Progenitor cell of endocrine pancreas (in vitro differentiated cells): ENCODE results near the gene TRHDE. TPM values are rescaled to one million over a fixed set of nuclear protein-coding genes. Genes with fewer than 3 reads are reported as not detected.

Source experiments
- DNase-seq: peaks from one replicate; pipeline ENCODE4 v3.0.0; 2021; ENCODE audit warnings: low spot score; ENCODE audit not compliant: unreplicated experiment
- H3K27ac Mint-ChIP-seq: 2 replicates; pipeline ENCODE4 v1.8.0; 2021; ENCODE audit warnings: mild to moderate bottlenecking, moderate library complexity, mixed read lengths
- H3K27me3 Mint-ChIP-seq: 2 replicates; pipeline ENCODE4 v1.8.0; 2021; ENCODE audit warnings: mixed read lengths
- H3K36me3 Mint-ChIP-seq: 2 replicates; pipeline ENCODE4 v1.8.0; 2022; ENCODE audit warnings: mixed read lengths; ENCODE audit not compliant: insufficient read depth
- H3K4me1 Mint-ChIP-seq: 2 replicates; pipeline ENCODE4 v1.8.0; 2021; ENCODE audit warnings: low read depth, mixed read lengths
- H3K4me3 Mint-ChIP-seq: 2 replicates; pipeline ENCODE4 v1.8.0; 2021; ENCODE audit warnings: low read depth, mild to moderate bottlenecking, moderate library complexity, mixed read lengths
- H3K9me3 Mint-ChIP-seq: 2 replicates; pipeline ENCODE4 v1.8.0; 2021; ENCODE audit warnings: low read depth, mixed read lengths
- total RNA-seq: library from RNA; stranded (reverse); gene quantifications from 2 replicates; pipeline ENCODE4 v1.2.1, GENCODE V29; 2021
- TF ChIP-seq, protein P1 (sequence below): fragments of 200-600 bp; sonication (generic); IDR thresholded peaks from one replicate; pipeline ENCODE4 v1.5.0; 2021; ENCODE audit warnings: antibody characterized with exemption, mild to moderate bottlenecking; ENCODE audit not compliant: unreplicated experiment

TRHDE gene
- total RNA-seq, 1 donor from 2014 or later = 2.7 TPM

DNA sequence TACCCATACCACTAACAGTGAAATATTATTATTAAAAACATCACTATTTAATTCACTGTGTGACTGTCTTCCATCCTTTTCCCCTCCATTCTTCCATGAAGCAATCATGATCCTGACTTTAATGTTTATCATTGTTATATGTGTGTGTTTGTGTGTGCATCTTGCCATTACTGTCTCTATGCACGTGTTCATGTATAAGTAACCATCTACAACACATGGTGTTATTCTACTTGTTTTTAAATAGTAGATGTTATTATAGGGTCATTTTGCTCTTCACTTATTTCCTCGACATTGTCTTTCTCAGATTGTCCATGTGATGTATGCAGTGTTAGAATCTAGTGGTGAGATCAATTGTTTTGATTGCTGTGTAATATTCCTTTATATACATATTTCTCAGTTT lies 195.8 kb downstream of the TRHDE start:
- Mint-ChIP-seq H3K9me3 (no peaks in the 10 kb centered on the region), H3K36me3 (no peaks in the 10 kb centered on the region), H3K4me3 (no peak overlapping the region), H3K27me3 (no peaks in the 10 kb centered on the region), H3K27ac (no peak overlapping the region), H3K4me1 (peaks cover 26% of the 10 kb centered on the region)
- TF ChIP-seq, protein P1, sequence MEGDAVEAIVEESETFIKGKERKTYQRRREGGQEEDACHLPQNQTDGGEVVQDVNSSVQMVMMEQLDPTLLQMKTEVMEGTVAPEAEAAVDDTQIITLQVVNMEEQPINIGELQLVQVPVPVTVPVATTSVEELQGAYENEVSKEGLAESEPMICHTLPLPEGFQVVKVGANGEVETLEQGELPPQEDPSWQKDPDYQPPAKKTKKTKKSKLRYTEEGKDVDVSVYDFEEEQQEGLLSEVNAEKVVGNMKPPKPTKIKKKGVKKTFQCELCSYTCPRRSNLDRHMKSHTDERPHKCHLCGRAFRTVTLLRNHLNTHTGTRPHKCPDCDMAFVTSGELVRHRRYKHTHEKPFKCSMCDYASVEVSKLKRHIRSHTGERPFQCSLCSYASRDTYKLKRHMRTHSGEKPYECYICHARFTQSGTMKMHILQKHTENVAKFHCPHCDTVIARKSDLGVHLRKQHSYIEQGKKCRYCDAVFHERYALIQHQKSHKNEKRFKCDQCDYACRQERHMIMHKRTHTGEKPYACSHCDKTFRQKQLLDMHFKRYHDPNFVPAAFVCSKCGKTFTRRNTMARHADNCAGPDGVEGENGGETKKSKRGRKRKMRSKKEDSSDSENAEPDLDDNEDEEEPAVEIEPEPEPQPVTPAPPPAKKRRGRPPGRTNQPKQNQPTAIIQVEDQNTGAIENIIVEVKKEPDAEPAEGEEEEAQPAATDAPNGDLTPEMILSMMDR = no peak
- DNase-seq = no peak

DNA sequence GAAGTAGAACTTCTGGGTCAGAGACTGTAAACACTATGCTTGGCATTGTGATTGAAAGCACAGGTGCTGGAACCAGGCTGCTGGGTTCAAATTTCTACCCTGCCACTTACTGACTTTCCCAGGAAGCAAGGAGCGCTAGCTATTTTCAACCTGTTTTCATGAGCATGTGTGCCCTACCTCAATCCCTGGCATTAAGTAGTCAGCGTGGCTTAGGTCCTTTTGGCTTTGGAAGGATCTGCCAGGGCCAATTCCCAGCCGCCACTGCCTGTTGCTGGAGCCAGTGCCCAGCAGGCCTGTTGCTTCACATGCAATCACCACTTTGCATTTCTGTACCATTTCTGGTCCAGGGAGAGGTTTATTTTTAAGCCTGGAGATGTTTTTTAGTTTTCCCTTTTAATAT lies 196.3 kb downstream of the TRHDE start:
- TF ChIP-seq, protein P1 = no peak
- H3K27ac Mint-ChIP-seq = no peak overlapping the region
- no peaks in the 10 kb centered on the region for H3K27me3 Mint-ChIP-seq
- peaks cover 28% of the 10 kb centered on the region for H3K4me1 Mint-ChIP-seq
- H3K4me3 Mint-ChIP-seq = no peak overlapping the region
- DNase-seq = no peak
- no peaks in the 10 kb centered on the region for H3K36me3 Mint-ChIP-seq
- H3K9me3 Mint-ChIP-seq = no peaks in the 10 kb centered on the region

DNA sequence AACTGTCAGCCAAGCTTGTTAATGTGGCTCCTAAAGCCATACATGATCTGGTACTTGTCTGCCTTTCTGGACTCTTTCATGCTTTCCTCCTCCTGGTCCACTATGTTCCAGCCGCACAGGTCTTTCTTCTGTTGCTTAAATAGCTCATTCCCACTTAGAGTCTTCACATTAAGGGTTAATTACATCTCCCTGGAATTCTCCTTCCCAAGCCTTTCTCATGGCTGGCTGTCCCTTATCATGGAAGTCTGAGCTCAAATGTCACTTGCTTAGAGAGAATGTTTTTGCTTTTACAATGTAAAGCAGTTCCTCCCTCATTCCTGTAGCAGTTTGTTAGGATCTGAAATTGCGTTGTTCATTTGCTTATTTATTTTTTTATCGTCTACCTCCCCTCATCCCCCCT lies 199.6 kb downstream of the TRHDE start:
- Mint-ChIP-seq H3K4me1 (peaks cover 22% of the 10 kb centered on the region), H3K36me3 (no peaks in the 10 kb centered on the region), H3K27ac (peak overlapping the region; percentile 15), H3K9me3 (no peaks in the 10 kb centered on the region), H3K27me3 (no peaks in the 10 kb centered on the region), H3K4me3 (peak overlapping the region; percentile 15)
- no peak for DNase-seq
- TF ChIP-seq, protein P1 = no peak

DNA sequence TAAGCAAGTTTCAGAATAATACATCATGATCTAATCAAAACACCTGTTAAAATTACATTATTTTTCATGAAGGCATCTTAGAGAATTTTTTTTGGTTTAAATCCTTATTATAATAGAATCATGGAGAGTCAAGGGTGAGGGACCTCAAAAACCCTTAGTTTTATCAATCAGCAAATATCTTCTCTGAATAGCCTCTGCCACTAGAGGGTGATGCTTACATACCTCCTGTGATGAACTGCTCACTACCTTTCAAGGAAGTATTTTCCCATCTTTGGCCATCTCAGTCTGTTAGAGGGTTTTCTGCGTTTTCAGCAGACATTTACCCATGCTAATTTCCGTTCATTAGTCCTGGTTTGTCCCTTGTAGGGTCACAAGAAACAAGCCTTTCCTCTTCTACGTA lies 200.2 kb downstream of the TRHDE start:
- Mint-ChIP-seq H3K27ac (no peak overlapping the region), H3K4me1 (peaks cover 22% of the 10 kb centered on the region), H3K27me3 (no peaks in the 10 kb centered on the region), H3K36me3 (no peaks in the 10 kb centered on the region), H3K9me3 (no peaks in the 10 kb centered on the region), H3K4me3 (no peak overlapping the region)
- DNase-seq = no peak
- TF ChIP-seq, protein P1 = no peak

DNA sequence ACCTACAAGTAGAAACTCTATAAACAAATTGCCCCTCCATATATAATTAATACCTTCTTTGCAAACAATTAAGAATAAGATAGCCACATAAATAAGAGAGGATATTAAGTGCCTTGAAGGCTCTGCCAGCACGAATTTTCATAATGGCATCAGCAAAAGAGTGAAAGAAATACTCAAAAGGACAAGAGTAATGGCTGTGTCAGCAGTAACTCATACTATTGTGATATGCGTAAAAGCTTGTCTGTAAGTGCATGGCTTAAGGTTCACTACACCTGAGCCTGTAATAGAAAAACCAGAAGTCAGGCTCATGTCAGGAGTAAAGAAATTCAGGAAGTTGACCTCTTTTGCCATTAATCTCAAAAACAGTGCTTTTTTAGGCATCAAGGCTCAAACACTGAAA lies 204.1 kb downstream of the TRHDE start:
- Mint-ChIP-seq H3K27me3 (no peaks in the 10 kb centered on the region), H3K9me3 (no peaks in the 10 kb centered on the region), H3K36me3 (no peaks in the 10 kb centered on the region), H3K27ac (no peak overlapping the region), H3K4me3 (no peak overlapping the region), H3K4me1 (peaks cover 13% of the 10 kb centered on the region)
- DNase-seq = no peak
- TF ChIP-seq, protein P1 = no peak
